ENCODE measurements around the gene ZC3H11A.

ZC3H11A gene

GRCh38 chr1:203763505-203763904, 31.9 kb upstream of the ZC3H11A start:
- TF ChIP-seq CTCF (conservative IDR thresholded peaks at IDR 0.05), result no peak
- no peak overlapping the region for H3K27ac ChIP-seq

GRCh38 chr1:203764105-203765028, 31.1 kb upstream of the ZC3H11A start:
- no peak for TF ChIP-seq CTCF (conservative IDR thresholded peaks at IDR 0.05)
- no peak overlapping the region for H3K27ac ChIP-seq

GRCh38 chr1:203765029-203765837, 30.2 kb upstream of the ZC3H11A start, which contains the start of gene LAX1:
LAX1 (plus strand) TSS chr1:203765183; CDS start chr1:203765566, 383 bp downstream.
- H3K27ac ChIP-seq, result no peak within 1 kb of the TSS
- TF ChIP-seq CTCF (conservative IDR thresholded peaks at IDR 0.05), result no peak

- TF ChIP-seq CTCF (conservative IDR thresholded peaks at IDR 0.05), result no peak
- H3K27ac ChIP-seq, result no peak overlapping the region
These were observed 27.2 kb upstream of the ZC3H11A start for GRCh38 chr1:203768256-203768655.

GRCh38 chr1:203769505-203770343, 25.7 kb upstream of the ZC3H11A start:
- H3K27ac ChIP-seq, result no peak overlapping the region
- TF ChIP-seq CTCF (conservative IDR thresholded peaks at IDR 0.05), result no peak

GRCh38 chr1:203771901-203772301, 23.5 kb upstream of the ZC3H11A start:
- peak overlapping the region; percentile 41 for H3K27ac ChIP-seq
- TF ChIP-seq CTCF (conservative IDR thresholded peaks at IDR 0.05), result no peak

All from VCaP (cell line).